Stimulated activated CD4-positive, alpha-beta T cell treated with anti-CD3 and anti-CD28 coated beads, Interleukin-15, amount 100 ng/mL, for 24 hours (primary cell): ENCODE data around the gene HOXA13.

ENCODE experiments used
- DNase-seq: peaks from one replicate; pipeline ENCODE4 v3.0.0-alpha.2; 2020

HOXA13 gene

DNA sequence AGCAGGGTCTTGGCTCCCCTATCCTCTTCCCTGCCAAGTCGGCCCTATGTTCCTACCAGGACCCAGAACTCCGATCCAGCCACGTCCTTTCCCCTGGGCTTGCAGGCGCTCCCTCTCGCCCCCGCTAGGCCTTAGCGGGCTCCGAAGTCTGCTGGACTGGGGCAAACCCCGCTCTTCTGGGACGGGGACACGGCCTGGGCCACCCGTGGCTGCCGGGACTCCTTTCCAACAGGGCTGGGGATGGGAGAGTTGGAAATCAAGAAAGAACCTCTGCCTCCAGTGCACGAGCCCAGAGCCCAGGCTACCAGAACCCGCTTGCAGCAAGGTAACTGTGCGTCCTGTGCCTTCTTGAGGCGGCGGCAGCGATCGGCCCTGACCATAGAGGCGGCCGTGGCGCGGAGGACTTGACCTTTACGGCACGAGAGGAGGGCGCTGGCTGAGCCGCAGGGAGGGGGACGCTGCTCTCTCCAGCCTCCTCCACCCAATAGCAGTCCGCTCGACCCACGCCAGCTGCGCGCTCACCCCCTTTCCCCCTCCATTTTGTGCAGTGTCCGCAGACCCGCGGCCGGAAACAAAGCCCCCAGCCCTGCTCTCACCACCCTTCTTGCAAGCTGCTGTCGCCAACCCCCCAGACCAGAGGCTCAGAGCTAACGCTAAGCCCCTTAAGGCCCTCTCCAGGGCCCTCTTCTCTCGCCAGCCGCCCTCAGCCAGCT is 7.9 kb downstream of the HOXA13 start:
- no peak for DNase-seq

DNA sequence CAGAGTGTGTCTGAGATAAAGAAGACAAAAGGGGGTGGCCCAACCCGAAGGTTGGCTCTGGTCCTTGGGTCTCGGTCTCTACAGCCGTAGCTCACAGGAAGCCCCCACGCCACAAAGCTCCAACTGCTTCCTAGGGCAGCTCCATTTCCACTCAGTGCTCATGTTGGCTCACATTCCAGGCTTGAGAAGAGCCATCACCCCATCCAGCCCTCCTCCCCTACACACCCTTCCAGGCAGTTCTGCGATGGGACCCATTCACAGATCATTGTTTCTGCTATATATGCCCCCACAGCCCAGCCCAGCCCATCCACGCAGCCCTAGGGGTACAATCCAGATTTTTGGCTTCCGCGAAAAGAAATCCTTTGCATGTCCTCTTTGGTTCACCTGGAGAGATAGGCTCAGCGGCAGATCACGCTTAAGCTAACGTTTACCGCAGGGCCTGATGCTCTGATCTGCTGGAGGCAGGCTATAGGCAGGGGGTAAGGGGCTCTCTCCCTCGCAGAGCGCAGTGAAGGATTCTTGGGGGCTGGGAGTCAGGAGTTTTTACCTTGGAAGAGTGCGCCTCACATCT is 8.6 kb downstream of the HOXA13 start:
- no peak for DNase-seq

DNA sequence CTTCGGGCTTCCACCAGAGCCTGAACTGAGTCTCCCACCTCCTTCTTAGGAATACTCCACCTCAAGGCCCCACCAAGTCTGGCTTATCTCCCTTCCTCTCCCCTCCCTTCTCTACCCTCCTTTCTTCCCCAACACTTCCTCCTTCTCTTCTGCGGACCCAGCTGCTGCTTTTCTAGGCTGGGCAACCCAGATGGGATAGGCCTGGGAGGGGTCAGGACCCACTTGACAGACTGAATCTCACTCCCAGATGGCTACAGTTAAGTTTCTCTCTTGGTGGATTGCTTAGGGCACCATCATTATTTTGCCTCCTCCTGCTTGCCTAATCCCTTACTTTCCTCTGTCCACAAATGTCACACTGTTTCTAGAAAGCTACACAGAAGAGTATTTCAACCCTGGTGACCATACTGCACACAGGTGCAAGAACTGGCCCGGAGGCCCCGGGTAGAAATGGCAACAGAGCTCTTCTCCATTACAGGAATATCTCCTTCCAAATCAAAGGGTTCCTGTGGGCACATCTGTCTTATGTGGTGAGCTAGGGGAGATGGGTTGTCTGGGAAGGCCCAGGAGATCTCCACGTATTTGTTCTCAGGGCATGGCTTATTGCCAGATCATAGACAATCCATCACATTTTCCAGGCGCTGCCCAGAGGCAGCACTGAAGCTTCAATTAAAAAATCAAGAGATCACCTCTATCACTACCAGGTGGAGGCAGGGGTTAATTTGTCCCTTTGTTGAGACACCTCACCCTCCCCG is 9.7 kb downstream of the HOXA13 start:
- no peak for DNase-seq

DNA sequence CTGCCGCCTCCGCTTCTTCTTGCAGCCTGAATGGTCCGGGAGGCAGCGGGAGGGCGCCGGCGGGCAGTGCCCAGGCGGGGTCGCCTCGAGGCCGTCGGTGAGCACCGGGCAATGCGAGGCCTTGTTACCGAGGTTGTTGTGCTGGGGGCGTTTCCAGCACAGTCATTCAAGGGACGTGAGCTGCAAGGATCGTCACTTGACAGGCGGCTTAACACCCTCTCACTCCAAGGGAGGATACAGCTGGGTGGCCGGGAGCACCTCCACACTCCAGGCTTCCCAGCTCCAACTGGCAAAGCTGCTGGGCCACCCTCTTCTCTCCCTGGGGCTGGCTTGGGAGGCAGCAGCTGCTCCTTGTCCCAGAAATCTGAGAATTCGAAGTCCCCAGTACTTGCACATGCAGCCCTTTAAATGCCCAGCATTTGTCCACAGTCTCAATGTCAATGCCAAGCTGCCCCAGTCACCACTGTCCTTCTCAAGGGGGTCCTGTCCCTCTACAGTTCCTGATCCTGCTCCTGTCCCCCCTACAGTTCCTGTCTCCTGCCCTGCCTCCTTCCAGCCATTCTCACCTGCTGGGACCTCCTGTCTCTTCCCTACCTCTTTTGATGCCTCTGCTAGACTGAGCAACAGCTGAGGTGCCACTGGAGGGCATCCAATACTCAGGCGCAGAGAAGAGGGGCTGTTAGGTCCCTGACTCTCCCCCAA is 10.4 kb downstream of the HOXA13 start:
- no peak for DNase-seq

DNA sequence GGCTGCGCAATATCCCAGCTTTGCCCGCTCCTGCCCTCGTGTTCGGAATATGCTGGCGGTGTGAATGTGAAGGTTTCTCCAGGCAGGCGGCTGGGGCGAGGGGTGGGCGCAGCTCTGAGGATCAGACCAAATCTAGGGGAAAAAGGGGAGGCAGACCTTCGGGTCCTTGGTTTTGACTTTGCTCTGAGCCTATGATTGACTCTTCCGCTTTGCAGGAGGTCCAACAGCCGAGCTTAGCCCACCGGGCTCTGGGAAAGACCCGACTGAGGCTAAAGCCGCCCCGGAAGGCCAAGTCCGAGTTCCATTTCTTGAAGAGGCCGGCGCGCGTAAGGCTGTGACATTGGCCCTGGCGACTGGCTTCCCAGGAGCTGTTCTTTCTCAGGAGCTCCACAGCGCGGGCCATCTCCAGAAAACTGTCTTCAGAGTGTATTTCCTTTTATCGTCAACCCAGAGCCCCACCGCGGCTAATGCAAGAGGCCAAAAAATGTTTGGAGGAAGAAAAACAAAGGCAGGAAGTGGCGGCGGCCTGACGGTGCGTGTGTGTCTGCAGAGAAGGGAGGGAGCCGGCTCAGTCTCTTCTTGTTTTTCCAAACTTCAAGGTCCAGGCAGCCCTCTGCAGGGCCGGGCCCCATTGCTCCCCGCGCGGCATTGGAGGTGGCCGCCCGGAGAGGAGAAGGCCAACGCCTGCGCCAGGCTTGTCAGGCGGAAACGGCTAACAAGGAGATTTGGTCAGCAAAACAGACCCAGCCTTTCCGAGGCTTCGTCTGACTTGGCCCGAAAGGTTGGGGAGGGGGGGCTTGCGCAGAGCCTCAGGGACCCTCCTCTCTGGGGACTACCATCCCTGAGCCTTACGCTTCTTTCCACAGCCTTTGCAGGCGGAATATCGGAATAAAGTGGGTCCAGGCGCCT is 11.3 kb downstream of the HOXA13 start:
- DNase-seq = no peak

DNA sequence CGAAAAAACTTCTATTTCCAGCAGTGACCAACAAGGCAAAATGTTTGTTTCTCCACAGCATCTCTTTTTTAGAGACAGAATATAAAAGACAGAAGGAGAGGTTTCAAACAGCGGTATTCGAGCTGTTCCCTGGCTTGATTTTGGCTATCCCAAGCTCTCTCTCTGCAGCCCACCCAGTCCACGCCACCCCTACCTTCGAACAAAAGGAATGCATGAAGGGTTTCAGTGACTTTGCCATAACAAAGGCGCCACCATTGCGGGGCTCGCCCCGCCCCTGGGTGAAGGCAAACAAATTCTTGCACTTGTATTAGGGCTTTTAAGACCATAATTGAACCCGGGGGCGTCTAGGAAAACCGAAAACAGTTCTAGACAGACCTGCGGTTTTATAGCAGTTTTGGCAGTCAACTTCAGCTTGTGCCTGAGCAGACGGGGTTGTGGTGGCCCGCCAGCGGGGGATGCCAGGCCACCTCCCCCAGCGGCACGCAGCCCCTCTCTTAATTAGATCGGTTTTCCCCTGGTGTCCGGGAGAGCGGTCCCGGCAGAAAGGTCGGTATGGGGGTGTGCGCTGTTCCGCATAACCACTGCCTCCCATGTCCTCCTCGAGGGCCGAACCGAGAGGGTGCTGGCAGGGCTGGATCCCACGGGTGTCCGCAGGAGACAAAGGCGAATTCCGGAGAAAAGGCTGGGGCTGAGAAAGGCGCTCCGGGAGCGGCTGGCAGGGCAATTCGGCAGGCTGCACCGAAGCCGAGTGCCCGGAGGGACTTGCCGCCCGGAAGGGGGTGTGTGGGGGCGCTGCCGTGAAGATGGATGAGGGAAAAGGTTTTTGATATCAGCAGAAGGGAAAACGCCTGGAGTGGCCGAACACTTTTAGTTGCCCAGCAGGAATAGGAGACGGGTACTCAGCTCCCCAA is 12.2 kb downstream of the HOXA13 start:
- no peak for DNase-seq

DNA sequence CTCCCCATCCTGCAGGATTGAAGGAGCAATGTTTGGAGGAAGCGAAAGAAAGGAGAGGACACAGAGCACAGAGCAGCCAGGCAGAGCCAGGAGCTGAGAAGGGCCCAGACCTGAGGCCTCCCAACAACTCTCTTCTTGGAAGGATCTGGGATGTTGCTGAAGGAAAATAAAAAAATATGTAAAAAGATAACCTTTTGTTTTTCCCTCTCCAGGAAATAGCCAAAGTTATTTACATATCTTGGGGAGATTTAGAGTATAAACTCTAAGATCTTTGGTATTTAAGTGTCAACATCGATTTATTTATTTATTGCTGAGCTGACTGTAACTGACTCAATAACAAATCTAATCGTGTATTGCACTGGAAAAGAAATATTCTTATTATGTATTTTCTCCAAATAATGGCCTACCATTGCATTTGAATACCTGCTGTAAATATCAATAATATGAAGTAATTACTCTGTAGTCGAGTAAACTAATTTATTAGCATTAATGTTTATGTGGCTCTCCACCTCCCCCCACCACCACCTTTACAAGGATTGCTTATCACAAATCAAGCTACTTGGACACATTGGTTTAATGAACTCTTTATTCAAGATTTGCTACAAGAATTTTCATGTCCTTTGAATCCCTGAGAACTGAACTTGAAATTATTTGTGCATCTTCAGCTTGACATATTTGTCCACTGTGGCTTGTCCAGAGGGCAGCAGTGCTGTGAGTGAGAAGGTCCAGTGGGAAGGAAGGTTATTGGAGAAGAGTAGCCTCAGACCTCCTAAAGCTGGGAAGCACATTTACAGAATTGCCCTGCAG is 13.0 kb downstream of the HOXA13 start:
- DNase-seq = no peak

DNA sequence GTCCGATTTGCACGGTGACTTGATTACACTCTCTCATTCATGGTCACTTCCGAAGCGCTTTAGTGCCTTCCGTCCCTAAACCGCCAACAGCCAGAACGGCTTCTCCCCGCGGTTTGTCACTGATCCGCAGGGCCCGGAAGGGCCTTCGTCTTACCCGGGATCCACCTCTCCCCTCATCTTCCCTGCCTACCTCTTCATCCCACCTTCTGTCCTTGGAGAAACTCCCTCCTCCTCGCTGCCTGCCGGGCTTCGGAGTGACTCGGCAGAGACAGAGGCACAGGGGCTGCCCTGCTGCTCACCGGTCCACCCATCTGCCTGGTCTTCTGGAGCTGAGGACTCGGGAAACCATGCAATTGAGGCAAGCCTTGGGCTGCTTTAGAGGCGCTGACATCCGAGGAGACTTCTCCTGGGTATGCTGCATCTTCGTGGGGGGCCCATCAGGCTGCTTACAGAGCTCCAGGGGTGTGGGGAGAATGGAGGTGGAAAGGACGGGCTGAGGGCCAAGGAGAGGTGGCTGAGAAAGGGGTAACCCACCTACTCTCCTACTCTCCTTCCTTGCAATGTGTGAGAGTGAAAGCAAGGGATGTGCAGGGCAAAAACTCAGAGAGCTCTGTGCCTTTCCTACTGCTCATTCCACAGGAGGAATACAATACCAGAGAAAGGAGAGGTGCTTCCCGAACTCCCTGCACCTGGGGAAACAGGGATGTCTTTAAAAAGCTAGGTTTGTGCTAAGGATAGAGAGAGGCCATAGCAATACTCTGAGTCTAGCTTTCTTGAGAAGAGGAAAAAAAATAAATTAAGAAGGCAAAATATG is 13.8 kb downstream of the HOXA13 start:
- peak; percentile 18 for DNase-seq

DNA sequence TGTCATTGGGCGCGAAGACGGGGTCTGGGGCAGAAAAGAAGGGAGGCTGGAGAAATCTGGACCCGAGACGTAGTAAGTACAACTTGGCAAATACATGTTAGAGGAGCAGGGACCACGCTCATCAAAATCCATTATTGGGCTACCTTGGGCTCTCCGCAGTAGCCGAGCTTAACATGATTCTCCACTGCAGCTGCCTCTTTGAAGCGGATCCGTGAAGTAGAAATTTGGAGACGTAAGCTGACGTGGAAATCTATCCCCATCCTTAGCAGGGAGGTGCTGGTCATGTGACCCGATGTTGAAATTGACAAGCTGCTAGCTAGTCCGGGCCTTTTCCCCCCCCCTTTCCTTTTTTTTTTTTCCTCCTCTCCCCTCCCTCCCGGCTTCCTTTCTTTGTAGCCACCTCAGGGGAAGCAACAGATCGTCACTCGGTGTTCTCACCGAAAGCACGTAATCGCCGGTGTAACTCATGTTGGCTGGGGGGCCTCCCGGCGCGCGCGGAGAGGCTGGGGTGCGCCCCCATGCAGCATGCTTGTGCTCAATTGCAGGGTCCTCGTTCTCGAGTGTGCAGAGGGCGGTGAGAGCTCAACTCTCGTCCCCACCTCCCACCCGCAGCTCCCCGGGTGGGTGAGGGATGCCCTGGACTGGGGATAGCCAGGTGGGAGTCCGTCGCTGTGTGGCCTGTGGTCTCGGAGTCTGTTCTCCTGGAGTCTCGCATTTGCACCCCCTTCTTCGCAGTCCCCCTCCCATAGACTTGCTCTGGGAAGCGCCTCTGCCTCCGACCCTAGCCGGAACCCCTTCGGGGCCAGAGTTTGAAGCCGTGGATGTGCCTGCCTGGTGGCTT is 14.7 kb downstream of the HOXA13 start, which contains the start of gene HOXA11:
Gene HOXA11 (minus strand): TSS at position 220 of the 841 bp plus-strand sequence. CDS start 88 bp downstream, at position 132.
- no peak for DNase-seq

DNA sequence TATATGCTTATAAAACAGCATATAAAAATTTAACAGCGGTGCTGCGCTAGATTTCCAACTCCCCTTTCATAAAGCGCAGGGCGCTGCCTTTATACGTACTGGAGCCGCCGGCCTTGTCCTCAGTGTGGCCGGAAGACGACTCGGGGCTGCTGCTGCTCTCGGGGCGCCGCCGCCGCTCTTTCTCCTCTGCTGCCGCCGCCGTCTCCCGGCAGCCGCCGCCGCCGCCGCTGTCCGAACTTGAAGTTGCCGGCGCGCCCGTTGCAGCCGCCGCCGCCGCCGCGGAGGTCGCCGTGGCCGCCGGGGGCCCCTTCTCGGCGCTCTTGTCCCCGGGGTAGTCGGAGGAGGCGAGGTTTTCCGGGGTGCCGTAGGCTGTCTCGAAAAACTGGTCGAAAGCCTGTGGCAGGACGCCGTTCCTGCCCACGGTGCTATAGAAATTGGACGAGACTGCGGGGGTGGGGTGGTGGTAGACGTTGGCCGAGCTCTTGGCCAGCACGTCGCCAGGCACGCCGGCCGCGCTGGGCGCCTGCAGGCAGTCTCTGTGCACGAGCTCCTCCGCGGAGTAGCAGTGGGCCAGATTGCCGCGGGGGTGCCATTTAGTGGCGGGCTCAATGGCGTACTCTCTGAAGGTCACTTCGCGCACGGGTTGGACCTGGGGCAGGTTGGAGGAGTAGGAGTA is 15.4 kb downstream of the HOXA13 start:
- DNase-seq = peak; percentile 48

DNA sequence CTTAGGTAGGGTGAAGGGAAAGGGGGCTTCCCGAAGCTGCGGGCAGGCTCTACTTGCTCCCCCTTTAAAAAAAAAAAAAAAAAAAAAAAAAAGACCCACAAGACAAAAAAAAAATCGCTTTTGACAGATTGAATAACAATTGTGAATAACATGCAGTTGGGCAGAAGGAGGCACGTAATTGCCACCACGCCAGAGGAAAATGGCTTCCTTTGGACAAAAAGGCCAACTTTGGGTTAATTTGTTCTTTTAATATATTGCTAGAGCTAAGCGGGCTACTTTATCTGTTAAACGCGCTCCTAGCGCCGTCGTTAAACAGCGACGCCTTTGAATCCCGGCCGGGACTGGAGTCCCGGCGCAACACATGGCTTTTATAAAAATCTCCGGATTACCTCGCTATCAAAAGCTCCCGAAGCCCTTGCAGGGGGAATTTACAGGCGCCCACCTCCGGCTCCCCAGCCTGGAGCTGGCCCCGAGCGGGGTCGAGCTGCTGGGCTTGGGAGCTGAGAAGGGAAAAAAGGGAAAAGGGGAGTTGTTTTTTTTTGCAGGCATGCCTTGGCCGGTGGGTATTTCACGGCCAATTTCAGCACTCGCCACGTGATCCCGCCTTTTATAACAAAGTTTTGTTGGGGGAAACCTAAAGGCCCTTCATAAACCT is 16.1 kb downstream of the HOXA13 start:
- DNase-seq = peak; percentile 17

DNA sequence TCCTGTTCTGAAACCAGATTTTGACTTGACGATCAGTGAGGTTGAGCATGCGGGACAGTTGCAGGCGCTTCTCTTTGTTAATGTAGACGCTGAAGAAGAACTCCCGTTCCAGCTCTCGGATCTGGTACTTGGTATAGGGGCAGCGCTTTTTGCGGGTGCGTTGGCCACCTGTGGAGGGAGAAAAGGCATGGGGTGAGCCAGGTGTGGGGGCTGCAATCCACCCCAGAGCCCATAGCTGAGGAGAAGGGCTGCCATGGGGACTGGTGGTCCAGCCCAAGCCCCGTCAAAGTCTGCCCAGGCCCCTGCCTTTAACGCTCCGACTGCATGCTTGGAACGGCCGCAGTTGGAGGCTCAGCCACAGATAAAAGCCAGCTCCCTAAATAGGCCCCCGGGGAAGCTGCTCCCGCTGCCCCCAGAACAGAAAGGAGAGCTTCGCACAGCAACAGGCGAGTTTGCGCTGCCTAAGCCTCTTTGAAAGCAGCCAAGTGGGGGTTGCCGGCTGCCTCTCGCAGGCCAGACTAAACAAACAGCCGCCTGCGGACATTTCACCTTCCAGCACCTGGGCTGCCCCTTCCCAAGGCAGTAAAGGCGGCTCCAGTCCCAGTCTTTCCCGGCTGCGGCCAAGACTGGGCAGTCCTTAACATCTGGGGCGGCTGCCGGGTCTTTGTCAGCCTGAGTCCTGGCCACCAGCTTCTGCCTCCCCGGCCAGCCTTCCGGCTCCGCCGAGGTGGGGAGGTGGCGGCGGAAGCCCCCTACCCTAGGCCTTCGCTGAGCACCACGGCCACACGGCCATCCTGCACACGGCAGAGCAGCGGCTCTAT is 16.8 kb downstream of the HOXA13 start:
- peak; percentile 6 for DNase-seq

DNA sequence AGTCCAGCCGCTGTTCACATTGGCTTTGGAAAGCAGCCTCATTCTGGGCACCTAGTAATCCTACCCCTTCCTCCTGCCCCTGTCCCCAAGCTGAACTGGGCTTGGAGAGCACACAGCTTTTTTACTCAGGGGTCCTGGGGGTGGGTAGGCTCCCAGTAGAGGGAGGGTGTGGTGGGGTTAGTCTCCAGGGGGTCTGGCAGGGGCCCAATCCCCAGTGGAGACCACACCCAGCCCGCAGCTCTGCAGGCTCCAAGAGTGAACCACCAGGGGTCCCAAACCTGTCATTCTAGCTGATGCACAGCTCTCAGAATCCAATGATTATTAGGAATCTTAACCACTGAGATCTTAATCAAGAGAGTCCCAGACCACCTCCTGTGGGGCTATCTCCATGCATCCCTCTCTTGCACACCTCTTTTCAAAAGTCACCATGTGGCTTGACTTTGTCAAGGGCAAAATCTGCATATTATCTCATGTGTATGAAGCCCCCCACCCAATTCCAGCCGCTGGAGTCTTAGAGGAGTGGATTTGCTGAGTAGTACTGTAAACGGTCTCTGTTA is 17.5 kb downstream of the HOXA13 start:
- no peak for DNase-seq

DNA sequence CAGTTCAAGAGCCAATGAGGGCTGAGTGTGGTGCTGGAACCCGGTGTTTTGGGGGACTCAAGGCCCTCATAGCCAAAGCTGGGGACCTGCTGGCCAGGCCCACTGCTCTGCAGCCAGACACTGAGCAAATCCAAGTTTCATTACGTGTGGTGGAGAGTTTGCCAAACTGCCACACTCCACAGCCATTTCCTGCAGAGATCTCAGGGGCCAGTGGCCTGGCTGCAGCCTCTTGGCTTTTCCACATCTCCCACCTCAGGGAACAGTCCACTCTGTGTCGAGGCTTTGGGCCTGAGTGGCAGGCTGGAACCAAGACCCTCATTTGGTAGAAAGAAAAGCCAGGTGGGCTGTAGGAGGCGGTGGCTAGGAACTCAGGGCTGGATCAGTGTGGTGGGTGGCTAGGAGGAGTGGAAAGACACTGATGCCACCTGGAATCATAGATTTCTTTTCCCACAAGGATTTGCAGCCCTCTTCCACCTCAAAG is 18.1 kb downstream of the HOXA13 start:
- DNase-seq = peak; percentile 0
